ENCODE results near the gene MSI2. TPM values are rescaled to one million over a fixed set of nuclear protein-coding genes. Genes with fewer than 3 reads are reported as not detected.

The MSI2 gene
- polyA plus RNA-seq, 1 of the 3 experiments (the other 2 are of a cell fraction): 24.1 TPM

DNA sequence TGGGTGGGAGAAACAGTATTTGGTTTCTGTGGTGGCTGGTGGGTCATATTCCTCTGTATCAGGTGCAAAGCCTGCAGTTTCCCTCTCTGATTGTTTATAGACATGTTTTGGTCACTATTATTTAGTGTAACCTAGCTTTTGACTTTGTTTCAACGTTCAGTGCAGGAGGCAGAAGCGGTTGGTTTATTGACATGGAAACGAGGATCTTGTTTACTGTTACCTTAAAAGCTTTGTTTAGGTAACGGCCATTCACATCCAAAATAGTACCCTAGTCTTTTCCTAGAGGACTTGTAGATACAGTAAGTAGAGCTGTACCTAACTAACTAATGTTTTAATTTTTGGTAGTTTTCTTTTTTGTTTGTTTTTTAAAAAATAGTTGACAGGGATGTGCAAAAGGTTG, 3.5 kb downstream of the MSI2 start:
- Histone ChIP-seq H3F3A (replicated peaks; ENCODE audit: insufficient read depth) (peaks cover 9% of the 10 kb centered on the region), H3K9ac (no peak overlapping the region), H3K27me3 (ENCODE audit: insufficient read depth) (no peaks in the 10 kb centered on the region), H3K27ac (ENCODE audit: low read depth in 2 of 2, low read length in 1 of 2) (peak overlapping the region in 1 of 2 experiments; percentile 62; a peak in 1 of 4 replicates), H2AFZ (ENCODE audit: low read depth) (no peak overlapping the region), H3K9me3 (no peaks in the 10 kb centered on the region), H3K4me3 (ENCODE audit: low read depth in 2 of 2, low read length in 1 of 2) (peak overlapping the region in 1 of 2 experiments; percentile 88; a peak in 1 of 4 replicates), H3K9me2 (no peaks in the 10 kb centered on the region), H4K20me1 (ENCODE audit: insufficient read depth) (no peaks in the 10 kb centered on the region), H3K4me2 (peak overlapping the region; percentile 91; the same call in 1 of the 2 replicates), H3K36me3 (replicated peaks in 1 of 2; ENCODE audit: control insufficient read depth in 1 of 2, insufficient read depth in 2 of 2, low read length in 1 of 2) (peaks cover 31 to 58% of the 10 kb centered on the region in 2 experiments), H3K4me1 (ENCODE audit: control insufficient read depth in 1 of 2, insufficient read depth in 2 of 2, low read depth in 1 of 2, low read length in 1 of 2) (peaks cover 10 to 50% of the 10 kb centered on the region in 2 experiments; a peak in 3 of 4 replicates), H3K79me2 (ENCODE audit: insufficient read depth) (peaks cover 35% of the 10 kb centered on the region)
- CTCF ChIA-PET: interaction anchor here (0.9 to 1.9 kb wide), 3 partner anchors 10 to 413 kb away, joined by 3 to 13 read pairs (median 12); no protein-coding TSS in a partner anchor
- POLR2A ChIA-PET: interaction anchor here (2.6 kb wide), 1 partner anchor 10 kb away, joined by 13 read pairs; no protein-coding TSS in a partner anchor
- DNase-seq: no peak
- WGBS (ENCODE audit: low lambda C conversion rate): 77% methylated on average over 4 of the region's 4 CpGs
- TF ChIP-seq SMC3 (IDR thresholded peaks at IDR 0.05; ENCODE audit: low read depth, low read length) (no peak), CHD2 (IDR thresholded peaks at IDR 0.05; ENCODE audit: low read length, partially characterized antibody) (no peak), NFIC (IDR thresholded peaks at IDR 0.05; ENCODE audit: borderline replicate concordance) (no peak)
- TF ChIP-seq, protein P1, sequence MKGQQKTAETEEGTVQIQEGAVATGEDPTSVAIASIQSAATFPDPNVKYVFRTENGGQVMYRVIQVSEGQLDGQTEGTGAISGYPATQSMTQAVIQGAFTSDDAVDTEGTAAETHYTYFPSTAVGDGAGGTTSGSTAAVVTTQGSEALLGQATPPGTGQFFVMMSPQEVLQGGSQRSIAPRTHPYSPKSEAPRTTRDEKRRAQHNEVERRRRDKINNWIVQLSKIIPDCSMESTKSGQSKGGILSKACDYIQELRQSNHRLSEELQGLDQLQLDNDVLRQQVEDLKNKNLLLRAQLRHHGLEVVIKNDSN (IDR thresholded peaks at IDR 0.05; ENCODE audit: borderline replicate concordance, low read depth): no peak

DNA sequence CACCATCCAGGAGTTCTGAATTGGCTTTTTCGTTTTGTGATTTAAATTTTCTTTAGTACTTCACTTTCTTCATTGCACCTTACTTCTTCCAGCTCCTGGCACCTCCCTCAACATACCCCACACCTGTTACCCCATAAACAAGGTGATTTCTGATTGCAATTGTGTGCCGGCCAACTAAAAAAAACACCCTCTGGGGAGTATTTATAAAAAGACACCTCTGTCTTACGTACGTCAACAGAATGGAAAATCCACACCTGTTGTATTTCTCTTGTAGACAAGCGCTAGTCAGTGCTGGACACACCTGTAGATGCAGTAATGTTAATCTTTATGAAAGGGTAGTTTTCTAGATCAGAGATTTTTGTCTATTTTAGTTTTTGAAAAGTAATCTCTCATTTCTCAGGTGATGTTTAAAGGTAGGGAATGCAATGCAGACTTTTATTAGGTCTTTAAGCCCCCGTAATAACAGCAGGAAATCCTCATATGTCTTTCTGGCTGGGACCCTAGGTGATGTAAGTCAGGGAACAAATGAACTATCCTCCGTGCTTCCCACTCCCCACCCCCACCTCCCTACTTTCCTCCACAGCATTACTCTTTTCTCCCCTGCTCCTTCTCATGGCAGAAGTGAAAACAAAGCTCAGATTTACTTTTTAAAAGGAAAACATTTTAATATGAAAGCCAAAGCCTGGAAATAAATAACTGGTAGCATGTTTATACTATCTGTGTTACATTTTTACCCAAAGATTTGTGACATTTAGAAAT, 4.2 kb downstream of the MSI2 start:
- no peak overlapping the region for H3K4me2 ChIP-seq
- ChIA-PET CTCF (interaction anchor here (0.8 to 1.9 kb wide), 11 partner anchors 9 to 573 kb away, joined by 3 to 13 read pairs (median 5); no protein-coding TSS in a partner anchor), POLR2A (interaction anchor here (2.6 kb wide), 1 partner anchor 10 kb away, joined by 13 read pairs; no protein-coding TSS in a partner anchor)
- H3K79me2 ChIP-seq (ENCODE audit: insufficient read depth): peaks cover 35% of the 10 kb centered on the region
- H3K9me2 ChIP-seq: no peaks in the 10 kb centered on the region
- H2AFZ ChIP-seq (ENCODE audit: low read depth): no peak overlapping the region
- peaks cover 3% of the 10 kb centered on the region for H3F3A ChIP-seq (replicated peaks; ENCODE audit: insufficient read depth)
- TF ChIP-seq SIN3A (IDR thresholded peaks at IDR 0.05; ENCODE audit: borderline replicate concordance, low read depth, low read length) (no peak), POLR2AphosphoS5 (IDR thresholded peaks at IDR 0.05; ENCODE audit: low read depth, low read length) (no peak), RFX5 (IDR thresholded peaks at IDR 0.05; ENCODE audit: low read length) (no peak), FOXM1 (IDR thresholded peaks at IDR 0.05; ENCODE audit: low read depth) (no peak), JUND (IDR thresholded peaks at IDR 0.05) (no peak), TEAD4 (IDR thresholded peaks at IDR 0.05; ENCODE audit: borderline replicate concordance, insufficient read depth) (no peak), CHD2 (IDR thresholded peaks at IDR 0.05; ENCODE audit: low read length, partially characterized antibody) (no peak), GATA2 (CRISPR knock-in tag; IDR thresholded peaks at IDR 0.05) (no peak)
- TF ChIP-seq, protein P2, sequence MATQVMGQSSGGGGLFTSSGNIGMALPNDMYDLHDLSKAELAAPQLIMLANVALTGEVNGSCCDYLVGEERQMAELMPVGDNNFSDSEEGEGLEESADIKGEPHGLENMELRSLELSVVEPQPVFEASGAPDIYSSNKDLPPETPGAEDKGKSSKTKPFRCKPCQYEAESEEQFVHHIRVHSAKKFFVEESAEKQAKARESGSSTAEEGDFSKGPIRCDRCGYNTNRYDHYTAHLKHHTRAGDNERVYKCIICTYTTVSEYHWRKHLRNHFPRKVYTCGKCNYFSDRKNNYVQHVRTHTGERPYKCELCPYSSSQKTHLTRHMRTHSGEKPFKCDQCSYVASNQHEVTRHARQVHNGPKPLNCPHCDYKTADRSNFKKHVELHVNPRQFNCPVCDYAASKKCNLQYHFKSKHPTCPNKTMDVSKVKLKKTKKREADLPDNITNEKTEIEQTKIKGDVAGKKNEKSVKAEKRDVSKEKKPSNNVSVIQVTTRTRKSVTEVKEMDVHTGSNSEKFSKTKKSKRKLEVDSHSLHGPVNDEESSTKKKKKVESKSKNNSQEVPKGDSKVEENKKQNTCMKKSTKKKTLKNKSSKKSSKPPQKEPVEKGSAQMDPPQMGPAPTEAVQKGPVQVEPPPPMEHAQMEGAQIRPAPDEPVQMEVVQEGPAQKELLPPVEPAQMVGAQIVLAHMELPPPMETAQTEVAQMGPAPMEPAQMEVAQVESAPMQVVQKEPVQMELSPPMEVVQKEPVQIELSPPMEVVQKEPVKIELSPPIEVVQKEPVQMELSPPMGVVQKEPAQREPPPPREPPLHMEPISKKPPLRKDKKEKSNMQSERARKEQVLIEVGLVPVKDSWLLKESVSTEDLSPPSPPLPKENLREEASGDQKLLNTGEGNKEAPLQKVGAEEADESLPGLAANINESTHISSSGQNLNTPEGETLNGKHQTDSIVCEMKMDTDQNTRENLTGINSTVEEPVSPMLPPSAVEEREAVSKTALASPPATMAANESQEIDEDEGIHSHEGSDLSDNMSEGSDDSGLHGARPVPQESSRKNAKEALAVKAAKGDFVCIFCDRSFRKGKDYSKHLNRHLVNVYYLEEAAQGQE (IDR thresholded peaks at IDR 0.05; ENCODE audit: low read depth, low read length): no peak
- TF ChIP-seq, protein P3, sequence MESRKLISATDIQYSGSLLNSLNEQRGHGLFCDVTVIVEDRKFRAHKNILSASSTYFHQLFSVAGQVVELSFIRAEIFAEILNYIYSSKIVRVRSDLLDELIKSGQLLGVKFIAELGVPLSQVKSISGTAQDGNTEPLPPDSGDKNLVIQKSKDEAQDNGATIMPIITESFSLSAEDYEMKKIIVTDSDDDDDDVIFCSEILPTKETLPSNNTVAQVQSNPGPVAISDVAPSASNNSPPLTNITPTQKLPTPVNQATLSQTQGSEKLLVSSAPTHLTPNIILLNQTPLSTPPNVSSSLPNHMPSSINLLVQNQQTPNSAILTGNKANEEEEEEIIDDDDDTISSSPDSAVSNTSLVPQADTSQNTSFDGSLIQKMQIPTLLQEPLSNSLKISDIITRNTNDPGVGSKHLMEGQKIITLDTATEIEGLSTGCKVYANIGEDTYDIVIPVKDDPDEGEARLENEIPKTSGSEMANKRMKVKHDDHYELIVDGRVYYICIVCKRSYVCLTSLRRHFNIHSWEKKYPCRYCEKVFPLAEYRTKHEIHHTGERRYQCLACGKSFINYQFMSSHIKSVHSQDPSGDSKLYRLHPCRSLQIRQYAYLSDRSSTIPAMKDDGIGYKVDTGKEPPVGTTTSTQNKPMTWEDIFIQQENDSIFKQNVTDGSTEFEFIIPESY (IDR thresholded peaks at IDR 0.05; ENCODE audit: borderline replicate concordance, low read depth): no peak
- H3K9me3 ChIP-seq: no peaks in the 10 kb centered on the region
- no peak overlapping the region for H3K27ac ChIP-seq (ENCODE audit: low read depth in 2 of 2, low read length in 1 of 2)
- no peak overlapping the region; a peak in 1 of 4 replicates for H3K4me3 ChIP-seq (ENCODE audit: low read depth in 2 of 2, low read length in 1 of 2)
- WGBS (ENCODE audit: low lambda C conversion rate): 90% methylated on average over 7 of the region's 7 CpGs
- H3K4me1 ChIP-seq (ENCODE audit: control insufficient read depth in 1 of 2, insufficient read depth in 2 of 2, low read depth in 1 of 2, low read length in 1 of 2): peaks cover 10 to 50% of the 10 kb centered on the region in 2 experiments; a peak in 3 of 4 replicates
- H3K36me3 ChIP-seq (replicated peaks in 1 of 2; ENCODE audit: control insufficient read depth in 1 of 2, insufficient read depth in 2 of 2, low read length in 1 of 2): peaks cover 37 to 65% of the 10 kb centered on the region in 2 experiments
- no peak overlapping the region for H3K9ac ChIP-seq
- DNase-seq: no peak
- no peaks in the 10 kb centered on the region for H3K27me3 ChIP-seq (ENCODE audit: insufficient read depth)
- H4K20me1 ChIP-seq (ENCODE audit: insufficient read depth): no peaks in the 10 kb centered on the region
